Measurements from ENCODE around the gene PAK5. TPM values are rescaled to one million over a fixed set of nuclear protein-coding genes. Genes with fewer than 3 reads are reported as not detected.

Gene PAK5
- total RNA-seq, 1 experiment from 2014 or later = not detected

DNA sequence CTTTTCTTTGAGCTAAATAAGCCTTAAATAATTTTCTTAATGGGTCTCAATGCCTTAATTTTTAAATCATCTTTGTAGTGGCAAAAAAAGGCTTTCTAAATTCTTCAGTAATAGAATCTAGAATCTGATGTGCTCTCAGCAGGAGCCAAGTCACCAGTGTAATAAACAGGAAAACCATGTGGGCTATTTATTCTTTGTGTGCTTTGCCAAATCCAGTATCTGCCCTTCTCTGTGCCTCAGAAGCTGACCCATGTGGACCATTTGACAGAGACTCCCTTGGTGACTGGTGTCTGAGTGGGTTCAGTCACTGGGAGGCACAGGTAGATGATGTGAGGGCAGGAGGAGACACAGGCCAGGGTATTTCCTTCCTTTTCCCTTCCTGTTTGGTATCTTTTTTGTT is 152.9 kb downstream of the PAK5 start:
- BruUV-seq (replicated peaks) = no TSS peak
- Histone ChIP-seq H3K9me3 (ENCODE audit: insufficient read depth, low read depth) (no peaks in the 10 kb centered on the region), H4K20me1 (ENCODE audit: insufficient read depth) (no peaks in the 10 kb centered on the region), H3K4me1 (replicated peaks; ENCODE audit: insufficient read depth) (no peaks in the 10 kb centered on the region), H3K27ac (no peak overlapping the region), H3K9me2 (ENCODE audit: insufficient read depth) (no peaks in the 10 kb centered on the region), H2AFZ (no peak overlapping the region), H3K4me3 (no peak overlapping the region), H3K27me3 (ENCODE audit: insufficient read depth, low read depth) (peaks cover 15% of the 10 kb centered on the region; the same call in 1 of the 2 replicates), H3K36me3 (ENCODE audit: low read depth) (no peaks in the 10 kb centered on the region), H3K79me2 (ENCODE audit: low read depth) (no peaks in the 10 kb centered on the region), H3F3A (ENCODE audit: insufficient read depth, low read depth) (no peaks in the 10 kb centered on the region), H3K4me2 (no peak overlapping the region)
- ChIA-PET POLR2A (ENCODE audit: unreplicated experiment) (no interaction called here), CTCF (no interaction called here)
- TF ChIP-seq, protein P1, sequence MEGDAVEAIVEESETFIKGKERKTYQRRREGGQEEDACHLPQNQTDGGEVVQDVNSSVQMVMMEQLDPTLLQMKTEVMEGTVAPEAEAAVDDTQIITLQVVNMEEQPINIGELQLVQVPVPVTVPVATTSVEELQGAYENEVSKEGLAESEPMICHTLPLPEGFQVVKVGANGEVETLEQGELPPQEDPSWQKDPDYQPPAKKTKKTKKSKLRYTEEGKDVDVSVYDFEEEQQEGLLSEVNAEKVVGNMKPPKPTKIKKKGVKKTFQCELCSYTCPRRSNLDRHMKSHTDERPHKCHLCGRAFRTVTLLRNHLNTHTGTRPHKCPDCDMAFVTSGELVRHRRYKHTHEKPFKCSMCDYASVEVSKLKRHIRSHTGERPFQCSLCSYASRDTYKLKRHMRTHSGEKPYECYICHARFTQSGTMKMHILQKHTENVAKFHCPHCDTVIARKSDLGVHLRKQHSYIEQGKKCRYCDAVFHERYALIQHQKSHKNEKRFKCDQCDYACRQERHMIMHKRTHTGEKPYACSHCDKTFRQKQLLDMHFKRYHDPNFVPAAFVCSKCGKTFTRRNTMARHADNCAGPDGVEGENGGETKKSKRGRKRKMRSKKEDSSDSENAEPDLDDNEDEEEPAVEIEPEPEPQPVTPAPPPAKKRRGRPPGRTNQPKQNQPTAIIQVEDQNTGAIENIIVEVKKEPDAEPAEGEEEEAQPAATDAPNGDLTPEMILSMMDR (conservative IDR thresholded peaks at IDR 0.05) = no peak
- TF ChIP-seq EZH2 (IDR thresholded peaks at IDR 0.05; ENCODE audit: low read depth) = no peak
- DNase-seq = no peak
- intact Hi-C loops (cut with micrococcal nuclease; ENCODE audit: unreplicated experiment) = no loop called here

DNA sequence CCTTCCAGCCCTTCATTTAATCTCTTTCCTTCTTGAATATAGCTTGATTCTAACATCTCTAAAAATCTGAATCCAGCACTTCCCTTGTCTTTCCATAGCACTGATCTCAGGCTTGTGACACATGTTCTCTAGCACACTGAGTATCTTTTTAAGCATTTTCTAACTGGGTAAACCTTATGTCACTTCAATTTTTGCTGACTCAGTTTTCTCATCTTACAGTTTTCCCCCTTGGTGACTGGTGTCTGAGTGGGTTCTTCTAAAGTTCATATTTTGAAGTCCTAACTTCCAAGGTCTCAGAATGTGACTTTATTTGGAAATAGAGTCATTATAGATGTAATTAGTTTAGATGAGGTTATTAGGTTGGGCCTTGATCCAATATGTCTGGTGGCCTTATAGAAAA is 153.9 kb downstream of the PAK5 start:
- DNase-seq = no peak
- BruUV-seq (replicated peaks) = no TSS peak
- Histone ChIP-seq H3K4me1 (replicated peaks; ENCODE audit: insufficient read depth) (no peaks in the 10 kb centered on the region), H3K27ac (no peak overlapping the region), H3K9me3 (ENCODE audit: insufficient read depth, low read depth) (no peaks in the 10 kb centered on the region), H3F3A (ENCODE audit: insufficient read depth, low read depth) (no peaks in the 10 kb centered on the region), H2AFZ (no peak overlapping the region), H3K4me3 (no peak overlapping the region), H3K36me3 (ENCODE audit: low read depth) (no peaks in the 10 kb centered on the region), H3K9me2 (ENCODE audit: insufficient read depth) (no peaks in the 10 kb centered on the region), H3K4me2 (no peak overlapping the region), H3K27me3 (ENCODE audit: insufficient read depth, low read depth) (peaks cover 25% of the 10 kb centered on the region; the same call in 1 of the 2 replicates), H4K20me1 (ENCODE audit: insufficient read depth) (no peaks in the 10 kb centered on the region), H3K79me2 (ENCODE audit: low read depth) (no peaks in the 10 kb centered on the region)
- ChIA-PET POLR2A (ENCODE audit: unreplicated experiment) (no interaction called here), CTCF (no interaction called here)
- intact Hi-C loops (cut with micrococcal nuclease; ENCODE audit: unreplicated experiment) = no loop called here
- no peak for TF ChIP-seq EZH2 (IDR thresholded peaks at IDR 0.05; ENCODE audit: low read depth)
- TF ChIP-seq, protein P1 (conservative IDR thresholded peaks at IDR 0.05) = no peak

DNA sequence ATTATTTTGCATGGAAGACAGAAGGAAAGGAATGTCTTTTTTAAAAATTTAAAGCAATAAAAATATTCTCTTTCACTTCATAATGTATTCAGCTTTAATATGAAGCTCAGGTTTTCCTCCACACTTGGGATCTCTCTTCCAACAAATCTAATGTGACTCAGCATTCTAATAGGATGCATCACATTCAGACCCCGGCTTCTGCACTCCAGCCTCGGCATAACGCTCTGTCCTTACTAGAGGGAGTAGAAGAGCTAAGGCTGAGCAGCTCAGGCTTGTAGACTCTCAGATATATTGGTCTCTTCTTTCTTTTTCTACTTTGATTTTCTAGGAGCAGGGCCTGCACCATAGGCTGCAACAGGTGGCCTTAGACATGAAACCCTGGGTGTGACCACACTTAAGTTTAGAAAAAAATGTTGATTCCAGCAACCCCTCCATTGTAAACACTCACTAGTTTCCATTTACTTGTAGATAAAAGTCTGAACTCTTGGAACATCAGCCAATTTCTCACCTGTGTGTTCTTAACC is 161.7 kb downstream of the PAK5 start:
- H3K27ac ChIP-seq = no peak overlapping the region
- H3K9me3 ChIP-seq (ENCODE audit: insufficient read depth, low read depth) = no peaks in the 10 kb centered on the region
- BruUV-seq (replicated peaks) = no TSS peak
- CTCF ChIA-PET = no interaction called here
- no peak overlapping the region for H3K4me2 ChIP-seq
- H2AFZ ChIP-seq = no peak overlapping the region
- H3K9me2 ChIP-seq (ENCODE audit: insufficient read depth) = no peaks in the 10 kb centered on the region
- TF ChIP-seq EZH2 (IDR thresholded peaks at IDR 0.05; ENCODE audit: low read depth) = no peak
- TF ChIP-seq, protein P1 (conservative IDR thresholded peaks at IDR 0.05) = no peak
- H3K79me2 ChIP-seq (ENCODE audit: low read depth) = no peaks in the 10 kb centered on the region
- H3F3A ChIP-seq (ENCODE audit: insufficient read depth, low read depth) = no peaks in the 10 kb centered on the region
- H3K4me3 ChIP-seq = no peak overlapping the region
- H3K27me3 ChIP-seq (ENCODE audit: insufficient read depth, low read depth) = peaks cover 15% of the 10 kb centered on the region; the same call in 1 of the 2 replicates
- POLR2A ChIA-PET (ENCODE audit: unreplicated experiment) = no interaction called here
- intact Hi-C loops (cut with micrococcal nuclease; ENCODE audit: unreplicated experiment) = no loop called here
- DNase-seq = no peak
- no peaks in the 10 kb centered on the region for H4K20me1 ChIP-seq (ENCODE audit: insufficient read depth)
- no peaks in the 10 kb centered on the region for H3K4me1 ChIP-seq (replicated peaks; ENCODE audit: insufficient read depth)
- H3K36me3 ChIP-seq (ENCODE audit: low read depth) = no peaks in the 10 kb centered on the region

Data from PC-9 (cell line).